ENCODE measurements around the gene ACOT11.

Gene ACOT11

DNA sequence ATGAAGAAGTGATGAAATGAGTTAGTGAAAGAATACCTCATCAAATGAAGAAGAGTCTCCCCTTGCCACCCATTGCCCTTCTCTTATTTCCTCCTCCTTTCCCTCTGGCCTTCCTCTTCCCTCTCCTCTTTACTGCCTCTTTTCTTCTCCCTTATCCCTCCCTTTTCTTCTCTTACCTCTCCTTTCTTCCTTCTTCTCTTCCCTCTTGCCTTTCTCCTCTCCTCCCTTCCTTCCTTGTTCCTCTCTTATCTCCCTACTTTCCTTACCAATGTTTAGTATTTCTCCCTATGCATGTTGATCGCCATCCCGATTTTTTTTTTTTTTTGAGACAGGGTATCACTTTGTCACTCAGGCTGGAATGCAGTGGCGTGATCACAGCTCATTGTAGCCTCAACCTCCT lies 102.4 kb downstream of the ACOT11 start:
- DNase-seq = no peak

DNA sequence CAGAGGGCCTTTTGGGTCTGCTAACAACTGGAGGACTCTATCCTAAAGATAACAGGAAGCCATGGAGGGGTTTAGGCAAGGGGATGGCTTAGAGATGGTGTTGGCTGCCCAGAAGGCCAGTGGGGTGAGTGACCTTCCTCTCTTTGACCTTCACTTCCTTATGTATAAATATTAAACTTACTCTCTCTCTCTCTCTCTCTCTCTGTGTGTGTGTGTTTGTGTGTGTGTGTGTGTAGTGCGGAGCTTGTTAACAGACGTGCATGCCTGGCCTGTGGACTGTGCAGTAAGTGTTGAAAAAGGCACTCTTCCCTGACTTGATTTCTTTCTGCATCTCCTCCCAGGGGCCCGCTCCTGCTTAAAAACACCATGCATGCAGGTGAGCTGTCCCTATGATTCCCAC lies 103.6 kb downstream of the ACOT11 start:
- no peak for DNase-seq

GRCh38 chr1:54652168-54652567 lies 104.1 kb downstream of the ACOT11 start:
- DNase-seq = peak; percentile 50 to 58 (median 57)

- no peak for DNase-seq
These were observed 105.0 kb downstream of the ACOT11 start for GRCh38 chr1:54653036-54653435.

DNA sequence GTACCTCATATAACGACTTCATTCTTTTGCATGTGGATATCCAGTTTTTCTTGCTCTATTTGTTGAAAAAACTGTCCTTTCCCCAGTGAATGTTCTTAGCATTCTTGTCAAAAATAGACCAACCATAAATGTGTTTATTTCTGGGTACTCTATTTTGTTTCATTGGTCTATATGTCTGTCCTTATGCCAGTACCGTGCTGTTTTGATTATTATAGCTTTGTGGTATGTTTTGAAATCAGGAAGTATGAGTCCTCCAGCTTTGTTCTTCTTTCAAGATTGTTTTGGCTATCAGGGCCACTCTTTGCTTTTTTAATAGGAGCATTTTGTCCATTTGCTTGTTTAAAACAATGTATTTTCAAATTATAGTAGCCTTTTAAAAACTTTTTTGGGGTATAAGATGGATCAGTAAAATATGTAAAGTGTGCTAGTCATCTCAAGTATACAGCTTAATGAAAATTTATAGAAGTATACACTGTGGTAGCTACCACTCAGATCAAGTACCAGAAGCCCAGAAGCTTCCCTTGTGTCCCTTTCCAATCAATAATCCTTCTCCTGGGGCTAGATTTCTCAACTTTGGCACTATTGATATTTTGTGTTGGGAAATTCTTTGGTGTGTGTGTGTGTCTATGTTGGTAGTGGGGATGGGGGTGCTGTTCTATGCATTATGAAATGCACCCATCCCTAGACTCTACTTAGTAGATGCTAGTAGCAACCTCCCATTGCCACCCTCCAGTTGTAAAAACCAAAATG lies 110.3 kb downstream of the ACOT11 start:
- DNase-seq = no peak

All from suppressor macrophage treated with lipopolysaccharide for 1 hour (primary cell).